Activated naive CD4-positive, alpha-beta T cell treated with anti-CD3 and anti-CD28 coated beads, Interleukin-2, amount 50 U/mL, for 16 hours (primary cell): Measurements from ENCODE around the gene GLIS1.

Source experiments
- DNase-seq: peaks from one replicate; pipeline ENCODE4 v3.0.0-alpha.2; 2020

GLIS1 gene

GRCh38 chr1:53735261-53735660 lies 3.7 kb downstream of the GLIS1 start:
- DNase-seq = no peak

GRCh38 chr1:53734650-53735211 lies 4.2 kb downstream of the GLIS1 start:
- DNase-seq = no peak

DNA sequence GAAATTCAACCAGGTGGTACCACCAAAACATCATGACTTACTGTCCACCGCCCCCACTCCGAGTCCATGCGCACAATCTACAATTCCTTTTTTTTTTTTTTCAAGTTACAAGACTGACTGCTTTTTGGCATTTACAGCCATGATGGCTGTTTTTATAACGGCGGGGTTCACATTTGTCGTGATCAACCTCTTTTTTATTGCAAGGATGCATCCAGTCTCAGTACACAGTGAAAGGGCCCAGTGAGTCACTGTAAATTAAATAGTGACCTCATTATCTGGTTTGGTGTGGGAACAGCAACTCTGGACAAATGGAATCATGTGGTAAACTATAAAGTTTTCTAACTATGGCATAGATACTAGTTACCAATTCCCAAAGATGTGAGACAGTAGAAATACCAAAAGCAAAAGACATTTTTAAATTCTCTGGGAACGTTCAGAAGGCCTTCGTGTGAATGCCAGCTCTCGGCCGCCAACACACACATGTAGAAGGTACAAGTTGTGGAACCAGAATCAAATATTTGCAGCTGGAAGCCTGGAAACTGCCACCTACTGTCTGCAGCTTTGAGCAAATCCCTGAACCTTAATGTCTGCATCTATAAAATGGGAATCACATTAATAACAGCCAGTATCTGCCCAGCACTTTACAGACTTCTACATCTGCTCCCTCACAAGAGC lies 4.9 kb downstream of the GLIS1 start:
- DNase-seq = no peak

- no peak for DNase-seq
These were observed 5.5 kb downstream of the GLIS1 start for GRCh38 chr1:53733447-53733931.

DNA sequence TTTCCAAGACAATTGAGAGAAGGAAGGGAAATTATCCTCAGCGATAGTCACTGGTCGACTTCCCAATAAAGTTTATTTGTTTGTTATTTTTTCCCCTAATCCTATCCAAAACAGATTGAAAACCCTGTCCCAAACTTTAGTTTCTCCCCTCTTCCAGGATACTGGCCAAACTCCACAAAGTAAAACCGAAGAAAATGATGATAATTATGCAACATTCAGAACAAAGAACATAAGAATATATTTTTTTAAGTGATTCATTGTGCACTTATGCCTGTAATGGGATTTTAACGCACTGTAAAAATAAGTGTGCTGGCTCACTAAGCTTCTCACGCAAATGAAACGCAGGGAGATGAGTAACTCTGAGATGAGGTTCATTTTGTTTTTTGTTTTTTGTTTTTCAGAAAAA lies 6.0 kb downstream of the GLIS1 start:
- no peak for DNase-seq

DNA sequence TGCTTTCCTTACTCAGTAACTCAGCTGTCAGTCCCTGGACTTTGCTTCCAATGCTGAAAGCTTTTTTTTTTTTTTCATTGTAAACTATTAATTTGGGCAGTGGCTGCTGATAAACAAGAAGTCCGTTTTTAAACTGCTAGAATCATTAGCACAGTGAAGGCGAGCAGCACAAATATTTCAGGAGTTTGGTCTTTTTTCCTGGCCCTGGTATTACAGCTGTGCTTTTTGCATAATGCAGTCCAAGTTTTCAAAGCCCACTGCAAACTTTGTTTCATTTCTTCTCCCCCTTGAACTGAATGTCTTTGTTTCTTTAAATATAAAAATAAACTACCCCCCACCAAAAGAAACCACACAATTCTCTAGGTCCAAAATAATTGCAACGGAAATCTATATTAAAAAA lies 6.6 kb downstream of the GLIS1 start:
- DNase-seq = no peak

DNA sequence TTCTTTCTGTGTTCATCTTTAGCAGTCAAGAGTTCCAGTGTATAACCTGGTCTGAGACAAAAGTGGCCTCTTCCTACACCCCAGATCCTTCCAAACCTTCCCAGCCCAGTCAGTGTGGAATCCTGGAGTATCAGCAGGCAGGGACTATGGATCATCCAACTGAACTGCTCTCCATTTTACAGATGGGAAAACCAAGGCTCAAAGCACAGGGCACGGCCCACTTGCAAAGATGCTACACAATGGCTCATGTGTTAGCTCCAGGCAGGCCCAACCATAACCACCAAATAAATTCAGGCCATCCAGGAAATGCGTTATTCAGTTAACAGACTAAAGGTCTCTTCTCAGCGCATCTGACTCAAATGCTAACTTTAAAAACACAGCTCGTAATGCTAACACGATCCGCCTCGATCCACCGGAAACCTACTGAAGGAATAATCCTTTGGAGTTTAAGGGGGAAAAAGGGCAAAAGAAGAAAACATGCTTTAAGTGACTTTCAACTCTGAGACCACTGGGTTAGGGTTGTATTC lies 7.1 kb downstream of the GLIS1 start:
- DNase-seq = no peak

DNA sequence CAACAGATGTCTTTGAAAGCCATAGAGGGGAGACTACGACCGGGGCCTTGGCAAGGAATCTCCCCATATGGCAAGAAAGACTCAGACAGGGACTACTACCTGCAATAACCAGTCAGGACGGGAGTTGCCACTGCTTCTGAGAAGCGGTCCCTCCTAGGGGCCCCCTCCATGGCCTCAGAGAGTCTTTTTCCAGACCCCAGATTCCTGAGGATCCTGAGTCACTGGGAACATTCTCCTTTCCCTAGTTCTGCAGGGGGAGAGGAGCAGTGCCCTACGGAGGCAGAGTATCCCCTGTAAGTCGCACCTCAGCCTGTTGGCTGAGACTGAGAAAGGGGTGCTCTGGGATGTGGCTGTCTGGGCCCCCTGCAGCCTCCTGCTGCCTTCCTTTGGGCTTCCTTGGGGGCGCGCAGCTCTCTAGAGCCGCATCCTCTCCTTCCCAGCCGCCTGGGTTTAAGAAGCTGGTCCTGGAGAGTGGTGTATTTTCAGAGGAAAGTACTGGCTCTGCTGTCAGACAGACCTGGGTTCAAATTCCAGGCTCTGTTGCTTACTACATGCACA lies 7.8 kb downstream of the GLIS1 start:
- no peak for DNase-seq

- DNase-seq = no peak
These were observed 8.6 kb downstream of the GLIS1 start for GRCh38 chr1:53730224-53730865.

DNA sequence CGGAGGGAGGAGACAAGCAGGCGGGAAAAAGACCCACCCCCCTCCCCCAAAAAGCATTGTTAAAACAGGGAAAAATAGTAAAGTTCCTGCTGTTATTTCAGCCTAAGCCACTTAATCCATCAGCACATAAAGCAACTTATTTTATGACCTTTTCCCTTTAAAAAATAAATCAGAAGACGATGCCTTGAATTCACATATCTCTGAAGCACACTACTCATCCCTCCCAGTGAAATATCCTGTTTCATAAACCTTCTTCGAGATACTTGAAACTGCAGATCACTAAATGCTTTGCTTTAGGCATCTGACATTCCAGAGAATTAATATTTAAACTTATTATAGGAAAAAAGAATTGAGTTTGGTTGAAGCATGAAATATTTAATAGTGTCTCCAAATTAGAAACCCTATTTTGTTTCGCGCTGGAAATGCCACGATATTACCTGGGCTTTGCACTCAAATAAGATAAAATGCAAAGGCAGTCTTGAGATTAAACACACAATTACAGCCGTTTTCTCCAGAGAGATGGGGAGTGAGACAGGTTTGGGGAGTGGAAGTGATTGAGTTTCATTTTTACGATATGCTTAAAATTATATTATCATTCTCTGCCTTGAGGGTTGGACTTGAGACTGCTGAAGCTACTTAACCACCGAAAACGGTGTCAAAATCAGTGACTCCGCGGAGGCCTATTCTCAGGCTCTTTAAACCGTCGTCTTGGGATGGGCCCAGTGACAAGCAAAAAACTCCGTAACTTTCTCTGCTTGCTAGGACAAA lies 9.3 kb downstream of the GLIS1 start:
- DNase-seq = no peak

GRCh38 chr1:53728702-53729455 lies 10.1 kb downstream of the GLIS1 start:
- no peak for DNase-seq

DNA sequence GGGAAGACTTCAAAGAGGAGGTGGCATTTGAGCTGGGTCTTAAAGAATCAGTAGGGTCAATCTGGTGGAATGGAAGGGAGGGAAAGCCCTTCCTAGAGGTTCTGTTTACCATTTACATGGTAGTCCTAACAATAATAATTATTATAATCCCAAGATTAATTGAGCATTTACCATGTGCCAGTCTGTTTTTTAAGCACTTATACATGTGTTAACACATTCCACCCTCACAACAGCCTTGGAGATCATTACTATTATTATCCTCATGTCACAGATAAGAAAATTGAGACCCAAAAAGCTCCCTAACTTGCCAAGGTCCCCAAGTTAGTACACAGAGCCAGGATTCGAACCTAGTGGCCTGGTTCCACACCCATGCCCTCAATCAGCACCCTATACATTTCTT lies 10.8 kb downstream of the GLIS1 start:
- DNase-seq = no peak

DNA sequence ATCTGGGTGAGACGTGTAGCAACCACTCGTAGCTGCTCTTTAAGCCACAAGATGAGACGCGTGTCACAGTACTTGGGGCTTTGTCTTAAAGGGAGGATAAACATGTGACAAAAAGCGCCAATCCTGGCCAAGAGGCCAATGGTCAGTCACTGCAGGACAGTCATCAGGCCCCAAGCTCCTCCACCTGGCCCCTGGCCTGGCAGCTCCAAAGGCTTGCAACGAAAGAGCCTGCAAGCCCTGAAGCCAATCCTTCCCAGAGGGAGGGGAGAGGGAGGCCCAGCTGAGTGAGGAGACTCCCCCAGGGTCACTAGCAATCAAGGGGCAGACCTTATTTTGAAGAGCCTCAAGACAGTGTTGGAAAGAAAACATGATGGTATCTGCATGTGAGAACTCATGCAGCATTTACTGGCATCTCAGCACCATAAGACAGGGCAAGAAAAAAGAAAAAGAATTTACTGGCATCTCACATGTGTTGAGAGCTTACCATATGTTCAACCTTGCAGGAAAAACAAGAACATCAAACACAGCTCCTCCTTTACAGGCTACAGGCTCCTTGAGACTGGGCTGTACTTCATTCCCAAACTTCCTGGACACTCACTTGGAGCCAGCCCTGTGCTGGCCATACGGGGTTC lies 11.4 kb downstream of the GLIS1 start:
- no peak for DNase-seq

DNA sequence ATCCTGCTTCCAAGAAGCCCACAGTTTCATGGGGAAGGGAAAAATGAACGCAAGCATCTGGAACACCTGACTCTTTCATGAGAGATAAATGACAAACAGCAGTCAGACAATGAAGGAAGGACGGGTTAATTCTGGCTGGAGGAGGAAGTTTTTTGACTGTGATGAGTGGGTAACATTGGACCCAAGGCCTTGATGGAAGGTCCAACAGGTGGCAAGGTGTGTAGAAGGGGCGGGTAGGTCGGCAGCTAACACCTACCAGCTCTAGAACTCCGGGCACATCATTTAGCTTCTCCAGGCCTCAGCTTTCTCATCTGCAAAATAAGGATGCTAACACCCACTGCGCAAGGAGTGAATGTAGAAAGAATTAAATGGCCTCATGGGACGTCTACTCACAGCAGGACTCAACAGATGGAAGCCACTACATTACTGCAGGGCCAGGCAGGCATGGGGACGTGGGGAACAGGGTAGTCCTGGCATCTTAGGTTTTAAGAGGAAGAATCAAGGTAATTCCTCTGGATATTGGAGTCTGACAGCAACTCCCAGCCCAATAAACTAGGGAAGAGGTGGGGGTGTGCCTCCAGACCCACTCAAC lies 12.9 kb downstream of the GLIS1 start:
- DNase-seq = no peak

DNA sequence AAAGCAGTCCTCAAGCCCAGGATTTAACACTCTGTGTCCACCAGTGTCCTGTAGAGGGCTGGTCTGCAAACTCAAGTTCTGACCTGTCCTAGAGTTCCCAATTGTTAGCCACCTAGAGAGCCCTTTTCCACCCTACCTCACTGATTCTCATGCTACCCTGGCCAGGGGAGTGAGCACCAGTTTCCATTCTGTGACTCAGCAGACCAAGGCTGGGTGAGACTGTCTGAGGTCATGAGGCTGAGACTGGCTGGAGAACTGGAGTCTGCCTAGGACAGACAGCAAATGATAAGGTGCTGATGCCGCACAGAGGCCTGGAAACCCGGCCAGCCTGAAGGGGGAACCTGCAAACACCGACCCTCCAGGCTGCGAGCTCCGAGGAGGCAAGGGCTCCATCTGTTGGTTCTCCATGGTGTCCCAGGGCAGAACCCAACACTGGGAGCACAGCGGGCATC lies 13.7 kb downstream of the GLIS1 start:
- no peak for DNase-seq

GRCh38 chr1:53722025-53722424 lies 16.9 kb downstream of the GLIS1 start:
- DNase-seq = no peak

DNA sequence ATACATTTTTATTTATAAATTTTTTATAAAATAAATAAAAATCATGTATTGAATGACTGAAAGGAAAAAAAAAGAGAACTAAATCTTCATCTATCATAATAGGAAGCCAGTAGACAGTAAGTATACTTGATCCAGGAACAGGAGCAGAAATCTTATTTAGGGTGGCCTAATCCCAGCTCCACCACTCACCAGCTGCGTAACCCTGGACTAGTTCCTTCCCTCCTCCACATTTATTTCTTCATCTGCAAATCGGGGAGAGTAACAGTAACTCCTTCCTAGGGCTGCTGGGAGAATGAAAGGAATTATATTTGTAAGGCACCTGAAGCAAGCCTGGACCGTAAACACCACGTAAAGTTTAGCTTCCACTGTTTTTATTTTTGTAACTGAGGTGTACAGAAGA lies 17.9 kb downstream of the GLIS1 start:
- no peak for DNase-seq

GRCh38 chr1:53719469-53719868 lies 19.5 kb downstream of the GLIS1 start:
- no peak for DNase-seq

DNA sequence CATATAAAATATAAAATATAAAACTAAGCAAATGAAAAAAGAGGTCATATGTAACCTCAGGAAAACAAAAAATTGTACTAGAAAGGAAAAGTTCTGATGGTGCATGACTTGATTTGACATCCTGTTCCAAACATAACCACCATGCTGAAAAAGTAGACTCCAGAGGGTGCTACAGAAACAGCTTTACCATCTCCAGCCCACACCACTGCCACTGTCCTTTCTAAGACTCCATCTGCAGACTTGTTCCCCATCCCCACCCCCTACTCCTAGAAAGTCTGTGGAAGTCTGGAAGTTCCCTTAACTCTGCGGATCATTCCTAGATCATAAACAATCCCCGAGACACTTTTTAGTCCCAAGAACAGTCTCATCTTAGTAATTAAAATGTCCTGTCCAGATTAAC lies 20.5 kb downstream of the GLIS1 start:
- DNase-seq = no peak

DNA sequence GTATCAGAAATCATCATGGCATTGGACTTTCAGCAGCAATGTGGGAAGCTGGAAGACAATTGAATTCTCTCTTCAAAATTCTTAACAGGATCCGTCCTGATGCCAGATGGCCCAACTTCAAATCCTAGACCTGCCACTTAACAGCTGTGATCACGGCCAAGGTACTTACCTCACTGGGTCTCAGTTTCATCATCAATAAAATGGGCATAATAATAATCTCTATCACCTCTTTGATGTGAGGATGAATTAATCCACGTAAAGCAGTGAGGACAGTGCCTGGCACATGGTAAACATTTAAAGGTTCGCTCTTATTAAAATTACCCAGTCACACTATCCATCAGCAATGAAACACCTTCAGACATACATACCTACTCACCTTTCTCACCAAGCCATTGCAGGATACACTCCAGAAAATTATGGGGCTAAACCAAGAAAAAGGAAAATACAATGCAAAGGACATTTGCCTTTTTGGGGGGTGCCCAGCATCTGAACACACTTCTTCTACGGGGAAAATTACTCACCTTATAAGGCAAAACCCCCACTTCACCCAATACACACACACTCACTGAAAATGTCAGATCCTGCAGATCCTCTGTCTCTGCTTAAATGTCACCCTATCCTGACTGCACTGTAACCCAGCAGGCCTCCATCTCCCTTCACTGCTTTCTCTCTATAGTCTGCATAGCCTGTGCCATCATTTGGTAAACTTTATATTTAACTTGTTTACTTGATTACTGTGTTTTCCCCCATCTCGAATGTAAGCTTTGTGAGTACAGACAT lies 21.7 kb downstream of the GLIS1 start:
- DNase-seq = no peak

DNA sequence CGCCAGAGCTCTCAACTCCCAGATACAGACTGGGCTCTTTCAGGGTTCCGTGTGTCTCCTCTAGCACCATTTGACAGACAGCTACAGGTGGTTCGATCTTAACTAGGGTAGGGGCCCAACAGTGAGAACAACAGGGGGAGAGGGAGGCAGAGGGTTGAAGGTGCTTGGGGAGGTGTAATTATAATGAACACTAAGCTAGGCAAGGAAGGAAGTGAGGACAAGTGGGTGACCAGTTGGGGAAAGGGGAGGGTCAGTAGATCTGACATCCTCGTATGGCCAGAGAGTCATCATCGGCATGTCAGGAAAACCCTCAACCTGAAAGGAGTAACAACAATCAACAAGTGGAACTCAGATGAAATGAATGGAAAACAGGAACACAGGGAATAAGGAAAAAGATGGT lies 22.8 kb downstream of the GLIS1 start:
- no peak for DNase-seq
